ENCODE results near the gene MCFD2.

The MCFD2 gene

GRCh38 chr2:46915281-46915810, at the start of gene MCFD2:
Gene MCFD2 (minus strand): TSS chr2:46915806. CDS start chr2:46909171, 6,635 bp downstream.
- no peak for DNase-seq (ENCODE audit: low read depth)

- peak; percentile 52 for DNase-seq (ENCODE audit: low read depth)
These were observed 49.4 kb upstream of the MCFD2 start for GRCh38 chr2:46964835-46965560.

GRCh38 chr2:46963941-46964673, 48.5 kb upstream of the MCFD2 start:
- DNase-seq (ENCODE audit: low read depth), result no peak

GRCh38 chr2:46963210-46963609, 47.6 kb upstream of the MCFD2 start:
- no peak for DNase-seq (ENCODE audit: low read depth)

GRCh38 chr2:46962751-46963150, 47.1 kb upstream of the MCFD2 start:
- DNase-seq (ENCODE audit: low read depth), result no peak

- no peak for DNase-seq (ENCODE audit: low read depth)
These were observed 45.0 kb upstream of the MCFD2 start for GRCh38 chr2:46960618-46961017.

GRCh38 chr2:46958431-46959017, 42.9 kb upstream of the MCFD2 start:
- DNase-seq (ENCODE audit: low read depth), result no peak

GRCh38 chr2:46956981-46957531, 41.5 kb upstream of the MCFD2 start:
- DNase-seq (ENCODE audit: low read depth), result no peak

GRCh38 chr2:46955764-46956163, 40.2 kb upstream of the MCFD2 start:
- DNase-seq (ENCODE audit: low read depth), result no peak

GRCh38 chr2:46954951-46955571, 39.5 kb upstream of the MCFD2 start:
- DNase-seq (ENCODE audit: low read depth), result peak; percentile 92

GRCh38 chr2:46952171-46952570, 36.6 kb upstream of the MCFD2 start:
- DNase-seq (ENCODE audit: low read depth), result no peak

- DNase-seq (ENCODE audit: low read depth), result no peak
These were observed 35.9 kb upstream of the MCFD2 start for GRCh38 chr2:46951290-46952064.

GRCh38 chr2:46950314-46950713, 34.7 kb upstream of the MCFD2 start:
- DNase-seq (ENCODE audit: low read depth), result no peak

GRCh38 chr2:46947841-46948240, 32.2 kb upstream of the MCFD2 start:
- no peak for DNase-seq (ENCODE audit: low read depth)

GRCh38 chr2:46945671-46946070, 30.1 kb upstream of the MCFD2 start:
- no peak for DNase-seq (ENCODE audit: low read depth)

- DNase-seq (ENCODE audit: low read depth), result no peak
These were observed 28.5 kb upstream of the MCFD2 start for GRCh38 chr2:46943881-46944798.

GRCh38 chr2:46942891-46943626, 27.5 kb upstream of the MCFD2 start:
- no peak for DNase-seq (ENCODE audit: low read depth)

GRCh38 chr2:46942143-46942526, 26.5 kb upstream of the MCFD2 start:
- no peak for DNase-seq (ENCODE audit: low read depth)

- DNase-seq (ENCODE audit: low read depth), result no peak
These were observed 24.2 kb upstream of the MCFD2 start for GRCh38 chr2:46939626-46940359.
